ENCODE results near the gene EXOC3L1. TPM values are rescaled to one million over a fixed set of nuclear protein-coding genes. Genes with fewer than 3 reads are reported as not detected.

Gene EXOC3L1
- total and polyA plus RNA-seq, 2 of the 13 experiments (the other 11 are each of a cell fraction or from before 2014, with no cell fraction given): 0.12 TPM; not detected in 1

DNA sequence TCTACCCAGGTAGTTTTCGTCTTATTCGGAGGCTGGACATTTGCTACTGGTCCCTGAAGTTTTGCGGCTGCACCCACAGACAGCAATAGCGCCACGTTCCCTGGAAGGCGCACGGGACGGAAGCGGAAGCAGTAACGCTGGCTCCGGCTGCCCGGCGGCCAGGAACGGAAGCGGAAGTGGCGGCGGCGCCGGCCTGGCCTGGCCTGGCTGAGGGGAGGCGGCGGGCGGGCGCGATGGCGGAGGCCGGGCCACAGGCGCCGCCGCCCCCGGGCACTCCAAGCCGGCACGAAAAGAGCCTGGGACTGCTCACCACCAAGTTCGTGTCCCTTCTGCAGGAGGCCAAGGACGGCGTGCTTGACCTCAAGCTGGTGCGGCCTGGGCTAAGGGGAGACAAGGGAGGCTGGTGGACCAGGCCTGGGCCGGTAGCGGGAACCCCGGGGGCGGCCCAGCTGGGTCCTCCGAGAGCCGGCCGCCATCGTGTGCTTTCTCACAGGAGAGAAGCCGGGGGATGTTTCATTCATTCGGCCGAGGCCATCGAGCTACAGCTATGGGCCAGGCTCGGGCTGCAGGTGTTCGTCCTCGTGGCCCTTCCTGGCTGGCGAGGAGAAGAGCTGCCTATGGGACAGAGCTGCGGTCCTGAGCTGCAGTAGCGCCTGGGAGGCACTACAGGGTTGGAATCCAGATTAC is 2.2 kb upstream of the EXOC3L1 start, which contains the start of gene E2F4 (continued):
- TF ChIP-seq, protein P1, sequence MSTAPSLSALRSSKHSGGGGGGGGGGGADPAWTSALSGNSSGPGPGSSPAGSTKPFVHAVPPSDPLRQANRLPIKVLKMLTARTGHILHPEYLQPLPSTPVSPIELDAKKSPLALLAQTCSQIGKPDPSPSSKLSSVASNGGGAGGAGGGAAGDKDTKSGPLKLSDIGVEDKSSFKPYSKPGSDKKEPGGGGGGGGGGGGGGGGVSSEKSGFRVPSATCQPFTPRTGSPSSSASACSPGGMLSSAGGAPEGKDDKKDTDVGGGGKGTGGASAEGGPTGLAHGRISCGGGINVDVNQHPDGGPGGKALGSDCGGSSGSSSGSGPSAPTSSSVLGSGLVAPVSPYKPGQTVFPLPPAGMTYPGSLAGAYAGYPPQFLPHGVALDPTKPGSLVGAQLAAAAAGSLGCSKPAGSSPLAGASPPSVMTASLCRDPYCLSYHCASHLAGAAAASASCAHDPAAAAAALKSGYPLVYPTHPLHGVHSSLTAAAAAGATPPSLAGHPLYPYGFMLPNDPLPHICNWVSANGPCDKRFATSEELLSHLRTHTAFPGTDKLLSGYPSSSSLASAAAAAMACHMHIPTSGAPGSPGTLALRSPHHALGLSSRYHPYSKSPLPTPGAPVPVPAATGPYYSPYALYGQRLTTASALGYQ (CRISPR knock-in tag; IDR thresholded peaks at IDR 0.05): peak; percentile 80; the same call in 1 of the 2 replicates
- TF ChIP-seq ZSCAN30 (CRISPR knock-in tag; IDR thresholded peaks at IDR 0.05): no peak
- peak; percentile 56; the same call in 1 of the 2 replicates for TF ChIP-seq MED13 (CRISPR knock-in tag; IDR thresholded peaks at IDR 0.05)
- peak; percentile 67 for TF ChIP-seq TBX2 (CRISPR knock-in tag; IDR thresholded peaks at IDR 0.05; ENCODE audit: borderline replicate concordance)
- TF ChIP-seq ZSCAN31 (CRISPR knock-in tag; IDR thresholded peaks at IDR 0.05; ENCODE audit: low read depth): peak; percentile 66; the same call in 1 of the 2 replicates
- TF ChIP-seq, protein P2, sequence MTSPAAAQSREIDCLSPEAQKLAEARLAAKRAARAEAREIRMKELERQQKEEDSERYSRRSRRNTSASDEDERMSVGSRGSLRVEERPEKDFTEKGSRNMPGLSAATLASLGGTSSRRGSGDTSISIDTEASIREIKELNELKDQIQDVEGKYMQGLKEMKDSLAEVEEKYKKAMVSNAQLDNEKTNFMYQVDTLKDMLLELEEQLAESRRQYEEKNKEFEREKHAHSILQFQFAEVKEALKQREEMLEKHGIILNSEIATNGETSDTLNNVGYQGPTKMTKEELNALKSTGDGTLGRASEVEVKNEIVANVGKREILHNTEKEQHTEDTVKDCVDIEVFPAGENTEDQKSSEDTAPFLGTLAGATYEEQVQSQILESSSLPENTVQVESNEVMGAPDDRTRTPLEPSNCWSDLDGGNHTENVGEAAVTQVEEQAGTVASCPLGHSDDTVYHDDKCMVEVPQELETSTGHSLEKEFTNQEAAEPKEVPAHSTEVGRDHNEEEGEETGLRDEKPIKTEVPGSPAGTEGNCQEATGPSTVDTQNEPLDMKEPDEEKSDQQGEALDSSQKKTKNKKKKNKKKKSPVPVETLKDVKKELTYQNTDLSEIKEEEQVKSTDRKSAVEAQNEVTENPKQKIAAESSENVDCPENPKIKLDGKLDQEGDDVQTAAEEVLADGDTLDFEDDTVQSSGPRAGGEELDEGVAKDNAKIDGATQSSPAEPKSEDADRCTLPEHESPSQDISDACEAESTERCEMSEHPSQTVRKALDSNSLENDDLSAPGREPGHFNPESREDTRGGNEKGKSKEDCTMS (CRISPR knock-in tag; conservative IDR thresholded peaks at IDR 0.05): 0 out of 2 replicates have a peak, but pooled peaks have one; percentile 8
- TF ChIP-seq ZNF569 (CRISPR knock-in tag; IDR thresholded peaks at IDR 0.05; ENCODE audit: borderline replicate concordance): no peak
- TF ChIP-seq HNF4G (IDR thresholded peaks at IDR 0.05; ENCODE audit: borderline replicate concordance, low read depth, low read length): peak; percentile 34; the same call in 1 of the 2 replicates
- TF ChIP-seq HNF4G (CRISPR knock-in tag; IDR thresholded peaks at IDR 0.05; ENCODE audit: borderline replicate concordance, low read depth): peak; percentile 75; the same call in 1 of the 2 replicates
- no peak for TF ChIP-seq MYNN (CRISPR knock-in tag; IDR thresholded peaks at IDR 0.05; ENCODE audit: low read depth)
- TF ChIP-seq ZBTB8A (CRISPR knock-in tag; IDR thresholded peaks at IDR 0.05; ENCODE audit: borderline replicate concordance, low read depth): no peak
- TF ChIP-seq ZFP36 (IDR thresholded peaks at IDR 0.05; ENCODE audit: borderline replicate concordance, low read depth, low read length, partially characterized antibody): no peak
- TF ChIP-seq XBP1 (CRISPR knock-in tag; IDR thresholded peaks at IDR 0.05): no peak
- TF ChIP-seq, protein P3, sequence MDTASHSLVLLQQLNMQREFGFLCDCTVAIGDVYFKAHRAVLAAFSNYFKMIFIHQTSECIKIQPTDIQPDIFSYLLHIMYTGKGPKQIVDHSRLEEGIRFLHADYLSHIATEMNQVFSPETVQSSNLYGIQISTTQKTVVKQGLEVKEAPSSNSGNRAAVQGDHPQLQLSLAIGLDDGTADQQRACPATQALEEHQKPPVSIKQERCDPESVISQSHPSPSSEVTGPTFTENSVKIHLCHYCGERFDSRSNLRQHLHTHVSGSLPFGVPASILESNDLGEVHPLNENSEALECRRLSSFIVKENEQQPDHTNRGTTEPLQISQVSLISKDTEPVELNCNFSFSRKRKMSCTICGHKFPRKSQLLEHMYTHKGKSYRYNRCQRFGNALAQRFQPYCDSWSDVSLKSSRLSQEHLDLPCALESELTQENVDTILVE (CRISPR knock-in tag; IDR thresholded peaks at IDR 0.05): peak; percentile 79; the same call in 1 of the 2 replicates
- no peak for TF ChIP-seq SP1 (IDR thresholded peaks at IDR 0.05)
- peak; percentile 34; the same call in 1 of the 2 replicates for TF ChIP-seq SP1 (CRISPR knock-in tag; IDR thresholded peaks at IDR 0.05)
- TF ChIP-seq, protein P4, sequence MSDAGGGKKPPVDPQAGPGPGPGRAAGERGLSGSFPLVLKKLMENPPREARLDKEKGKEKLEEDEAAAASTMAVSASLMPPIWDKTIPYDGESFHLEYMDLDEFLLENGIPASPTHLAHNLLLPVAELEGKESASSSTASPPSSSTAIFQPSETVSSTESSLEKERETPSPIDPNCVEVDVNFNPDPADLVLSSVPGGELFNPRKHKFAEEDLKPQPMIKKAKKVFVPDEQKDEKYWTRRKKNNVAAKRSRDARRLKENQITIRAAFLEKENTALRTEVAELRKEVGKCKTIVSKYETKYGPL (CRISPR knock-in tag; IDR thresholded peaks at IDR 0.05): 0 out of 2 replicates have a peak, but pooled peaks have one; percentile 38
- TF ChIP-seq HDAC2 (CRISPR knock-in tag; IDR thresholded peaks at IDR 0.05): peak; percentile 63
- TF ChIP-seq, protein P5, sequence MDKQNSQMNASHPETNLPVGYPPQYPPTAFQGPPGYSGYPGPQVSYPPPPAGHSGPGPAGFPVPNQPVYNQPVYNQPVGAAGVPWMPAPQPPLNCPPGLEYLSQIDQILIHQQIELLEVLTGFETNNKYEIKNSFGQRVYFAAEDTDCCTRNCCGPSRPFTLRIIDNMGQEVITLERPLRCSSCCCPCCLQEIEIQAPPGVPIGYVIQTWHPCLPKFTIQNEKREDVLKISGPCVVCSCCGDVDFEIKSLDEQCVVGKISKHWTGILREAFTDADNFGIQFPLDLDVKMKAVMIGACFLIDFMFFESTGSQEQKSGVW (CRISPR knock-in tag; IDR thresholded peaks at IDR 0.05; ENCODE audit: borderline replicate concordance): no peak
- TF ChIP-seq ATM (IDR thresholded peaks at IDR 0.05; ENCODE audit: borderline replicate concordance): no peak
- TF ChIP-seq ZNF343 (CRISPR knock-in tag; IDR thresholded peaks at IDR 0.05): no peak
- peak; percentile 91 for TF ChIP-seq YY1 (IDR thresholded peaks at IDR 0.05; ENCODE audit: insufficient read depth, insufficient replicate concordance, low read depth, low read length)
- no peak for TF ChIP-seq HHEX (CRISPR knock-in tag; IDR thresholded peaks at IDR 0.05)

All from HepG2 (cell line).